Stromal cell of bone marrow (primary cell): Measurements from ENCODE around the gene SINHCAF.
A peak's percentile ranks its signal among the peaks of the same experiment; 100 is the strongest.
"Not testable (repeated sequence)": the region's sequence is repeated elsewhere in the genome, so short reads cannot be mapped to it uniquely, and the experiment has no call there.

ENCODE experiments used
- DNase-seq: peaks from one replicate; pipeline ENCODE4 v3.0.0-alpha.2; 2012; ENCODE audit warnings: low read depth

The SINHCAF gene

GRCh38 chr12:31325877-31326631 is at the start of gene SINHCAF:
TSS of gene SINHCAF (minus strand) at chr12:31326150. CDS start at chr12:31298204, 27,946 bp downstream.
- peak; percentile 97 for DNase-seq

- not testable (repeated sequence) for DNase-seq
These were observed 49.5 kb upstream of the SINHCAF start for GRCh38 chr12:31375422-31375821.

GRCh38 chr12:31371256-31371620 is 45.3 kb upstream of the SINHCAF start:
- DNase-seq: no peak

- no peak for DNase-seq
These were observed 44.7 kb upstream of the SINHCAF start for GRCh38 chr12:31370531-31371255.

- DNase-seq: peak; percentile 49
These were observed 44.0 kb upstream of the SINHCAF start for GRCh38 chr12:31369712-31370521.

- DNase-seq: no peak
These were observed 42.9 kb upstream of the SINHCAF start for GRCh38 chr12:31368666-31369361.

GRCh38 chr12:31366104-31366621 is 40.2 kb upstream of the SINHCAF start:
- DNase-seq: no peak

GRCh38 chr12:31363831-31364230 is 37.9 kb upstream of the SINHCAF start:
- DNase-seq: no peak

GRCh38 chr12:31363416-31363809 is 37.5 kb upstream of the SINHCAF start:
- no peak for DNase-seq

GRCh38 chr12:31362759-31363415 is 36.9 kb upstream of the SINHCAF start:
- DNase-seq: no peak

GRCh38 chr12:31362115-31362758 is 36.3 kb upstream of the SINHCAF start:
- DNase-seq: no peak

GRCh38 chr12:31361730-31362114 is 35.8 kb upstream of the SINHCAF start:
- DNase-seq: no peak

GRCh38 chr12:31355747-31356107 is 29.8 kb upstream of the SINHCAF start:
- DNase-seq: no peak

- no peak for DNase-seq
These were observed 28.1 kb upstream of the SINHCAF start for GRCh38 chr12:31353750-31354708.

GRCh38 chr12:31346267-31346666 is 20.3 kb upstream of the SINHCAF start:
- no peak for DNase-seq

GRCh38 chr12:31343139-31343538 is 17.2 kb upstream of the SINHCAF start:
- DNase-seq: no peak

GRCh38 chr12:31342286-31342685 is 16.3 kb upstream of the SINHCAF start:
- DNase-seq: no peak

GRCh38 chr12:31339831-31340622 is 14.1 kb upstream of the SINHCAF start:
- DNase-seq: no peak

GRCh38 chr12:31337952-31338351 is 12.0 kb upstream of the SINHCAF start:
- no peak for DNase-seq
